GM13976 (cell line): Measurements from ENCODE around the gene SRR.

Experiments used
- DNase-seq: peaks from one replicate; pipeline ENCODE4 v3.0.0; 2012; ENCODE audit warnings: low spot score
- in situ Hi-C: fragments of 300-500 bp; cut with MboI; formaldehyde crosslinking; loops from one replicate; pipeline ENCODE4 v1.12.0; 2022; ENCODE audit warnings: low sequenced_read_pairs, mixed read lengths, inconsistent platforms; ENCODE audit not compliant: unreplicated experiment
- TF ChIP-seq, protein P1 (sequence below): IDR thresholded peaks from 2 replicates; pipeline ENCODE4 v1.5.1; 2012; ENCODE audit warnings: borderline replicate concordance, mild to moderate bottlenecking; ENCODE audit not compliant: insufficient read depth; ENCODE audit errors: extremely low read depth, missing control alignments, control extremely low read depth

SRR gene

DNA sequence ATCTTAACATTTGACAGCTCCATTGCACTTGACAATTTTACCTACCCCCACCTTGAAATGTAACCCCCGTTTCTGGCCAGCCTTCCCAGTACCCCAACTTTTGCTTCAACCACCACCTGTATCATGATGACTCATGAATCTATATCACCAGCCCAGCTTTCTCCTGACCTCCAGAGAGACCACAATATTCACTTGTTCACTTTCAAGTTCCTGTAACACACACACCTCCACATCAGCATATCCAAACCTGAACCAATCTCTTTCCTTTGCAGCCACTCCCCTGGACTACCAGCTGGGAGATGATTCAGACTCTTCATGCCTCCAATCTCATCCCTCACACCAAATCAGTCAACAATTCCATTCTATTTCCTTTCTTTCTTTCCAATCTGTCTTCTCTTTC lies 8.2 kb upstream of the SRR start:
- peak; percentile 45 for DNase-seq
- in situ Hi-C loops, result loop anchor here (25.0 kb wide), 1 partner anchor 408 kb away; no protein-coding TSS in a partner anchor
- TF ChIP-seq, protein P1, sequence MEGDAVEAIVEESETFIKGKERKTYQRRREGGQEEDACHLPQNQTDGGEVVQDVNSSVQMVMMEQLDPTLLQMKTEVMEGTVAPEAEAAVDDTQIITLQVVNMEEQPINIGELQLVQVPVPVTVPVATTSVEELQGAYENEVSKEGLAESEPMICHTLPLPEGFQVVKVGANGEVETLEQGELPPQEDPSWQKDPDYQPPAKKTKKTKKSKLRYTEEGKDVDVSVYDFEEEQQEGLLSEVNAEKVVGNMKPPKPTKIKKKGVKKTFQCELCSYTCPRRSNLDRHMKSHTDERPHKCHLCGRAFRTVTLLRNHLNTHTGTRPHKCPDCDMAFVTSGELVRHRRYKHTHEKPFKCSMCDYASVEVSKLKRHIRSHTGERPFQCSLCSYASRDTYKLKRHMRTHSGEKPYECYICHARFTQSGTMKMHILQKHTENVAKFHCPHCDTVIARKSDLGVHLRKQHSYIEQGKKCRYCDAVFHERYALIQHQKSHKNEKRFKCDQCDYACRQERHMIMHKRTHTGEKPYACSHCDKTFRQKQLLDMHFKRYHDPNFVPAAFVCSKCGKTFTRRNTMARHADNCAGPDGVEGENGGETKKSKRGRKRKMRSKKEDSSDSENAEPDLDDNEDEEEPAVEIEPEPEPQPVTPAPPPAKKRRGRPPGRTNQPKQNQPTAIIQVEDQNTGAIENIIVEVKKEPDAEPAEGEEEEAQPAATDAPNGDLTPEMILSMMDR, result no peak

DNA sequence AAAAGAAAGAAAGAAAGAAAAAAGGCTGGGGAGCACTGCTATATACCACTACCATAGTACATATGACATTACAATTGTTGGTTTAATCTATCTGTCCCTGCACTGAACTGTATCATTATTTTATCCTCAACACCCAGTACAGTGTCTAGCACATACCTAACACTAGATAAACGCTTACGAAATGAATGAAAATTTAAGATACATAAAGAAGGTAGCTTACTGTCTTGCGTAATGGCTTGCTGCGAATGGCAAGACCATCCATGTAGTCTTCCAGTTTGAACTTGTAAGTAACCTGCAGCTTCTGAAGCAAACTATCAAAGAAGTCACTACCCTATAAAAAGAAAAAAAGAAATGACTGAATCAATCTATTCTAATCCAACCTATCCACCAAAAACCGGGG lies 6.7 kb upstream of the SRR start:
- TF ChIP-seq, protein P1, result no peak
- in situ Hi-C loops, result loop anchor here (25.0 kb wide), 1 partner anchor 410 kb away; no protein-coding TSS in a partner anchor

DNA sequence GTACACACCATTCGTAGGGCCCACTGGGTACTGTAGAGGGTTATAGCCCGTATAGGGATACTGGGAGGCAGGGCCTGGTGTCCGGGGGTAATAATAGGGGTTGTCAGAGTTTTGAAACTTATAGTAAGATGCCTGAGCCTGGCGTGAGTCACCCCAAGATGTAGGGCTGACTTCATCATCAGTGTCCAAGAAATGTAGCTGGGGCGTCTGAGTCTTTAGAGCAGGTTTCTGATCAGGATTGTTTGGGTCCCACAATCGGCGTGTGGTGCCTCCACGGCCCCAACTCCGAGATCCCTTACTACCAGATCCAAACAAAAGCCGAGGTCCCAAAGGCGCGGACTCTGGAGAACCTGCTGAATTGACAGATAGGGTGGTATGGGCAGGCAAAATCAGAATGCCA lies 4.6 kb upstream of the SRR start:
- in situ Hi-C loops, result loop anchor here (25.0 kb wide), 1 partner anchor 412 kb away; no protein-coding TSS in a partner anchor
- TF ChIP-seq, protein P1, result no peak

More for the DNA sequence above, 6.7 kb upstream of the SRR start:
- DNase-seq, result no peak

DNA sequence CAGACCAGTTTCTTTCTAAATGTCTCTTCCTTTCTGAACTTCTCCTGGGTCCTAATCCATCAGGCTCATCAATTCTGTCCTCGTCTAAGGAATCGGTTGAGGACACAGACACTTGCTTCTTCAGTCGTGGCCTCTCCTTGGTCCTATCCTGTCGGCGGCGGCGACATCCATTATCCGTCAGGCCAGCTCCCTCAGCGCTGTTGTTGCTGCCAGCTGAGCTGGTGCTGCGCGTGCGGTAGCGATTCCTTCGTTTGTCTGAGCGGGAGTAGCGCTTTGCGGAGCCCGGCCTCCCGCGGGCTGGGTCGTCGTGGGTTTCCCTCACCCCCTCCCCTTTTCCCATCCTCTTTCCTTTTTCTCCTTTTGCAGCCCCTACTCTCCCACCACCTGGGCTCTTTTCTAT lies 4.0 kb upstream of the SRR start:
- in situ Hi-C loops, result loop anchor here (25.0 kb wide), 1 partner anchor 412 kb away; no protein-coding TSS in a partner anchor
- TF ChIP-seq, protein P1, result no peak

More for the DNA sequence above, 4.6 kb upstream of the SRR start:
- DNase-seq, result no peak

DNA sequence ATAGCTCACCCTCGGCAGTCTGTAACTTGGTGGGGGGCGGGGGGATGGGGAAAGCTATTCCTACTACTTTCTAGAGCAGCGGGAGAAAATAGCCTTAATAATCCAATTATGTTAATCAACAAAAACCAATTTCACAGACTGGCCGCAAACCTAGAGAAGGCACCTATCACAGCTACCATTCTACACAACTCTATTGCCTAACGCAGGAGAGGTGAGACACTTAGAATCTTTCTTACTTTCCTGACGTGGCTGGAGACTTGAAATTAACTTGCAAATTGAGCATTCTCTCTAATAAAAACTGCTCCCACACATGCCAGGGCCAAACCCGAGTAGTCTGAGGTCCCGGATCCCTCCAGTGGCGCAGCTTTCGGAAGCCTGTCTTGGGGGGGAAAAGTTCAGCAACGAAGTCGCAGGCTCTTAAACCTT lies 959 bp upstream of the SRR start:
- DNase-seq, result no peak
- TF ChIP-seq, protein P1, result no peak
- in situ Hi-C loops, result no loop called here

More for the DNA sequence above, 4.0 kb upstream of the SRR start:
- DNase-seq, result no peak

DNA sequence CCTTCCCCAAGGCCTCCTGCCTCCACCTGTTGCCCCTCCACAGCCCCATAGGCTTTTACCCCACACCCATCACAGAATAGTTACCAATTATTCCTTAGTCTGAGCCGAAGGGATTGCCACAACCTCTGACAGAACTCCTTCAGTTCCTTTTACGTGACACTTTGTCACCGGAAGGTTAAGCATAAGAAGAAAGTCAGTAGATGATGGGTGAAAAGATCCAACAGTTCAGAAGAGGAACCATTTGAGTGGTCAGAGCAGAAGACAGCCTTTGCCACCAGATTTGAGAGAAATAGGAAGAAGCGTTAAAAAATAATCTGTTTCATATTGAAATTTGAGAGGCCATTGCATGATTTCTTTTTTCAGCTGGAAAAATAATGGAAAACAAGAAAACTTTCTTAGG lies 1.2 kb downstream of the SRR start:
- in situ Hi-C loops, result no loop called here
- DNase-seq, result no peak
- TF ChIP-seq, protein P1, result no peak
